HG03064 (cell line): ENCODE data around the gene NME9.

Experiments used
- ATAC-seq: cut with Tn5 transposase; IDR thresholded peaks from one replicate; pipeline ENCODE4 v1.9.1; 2021; ENCODE audit warnings: low read depth; ENCODE audit not compliant: unreplicated experiment

The NME9 gene

DNA sequence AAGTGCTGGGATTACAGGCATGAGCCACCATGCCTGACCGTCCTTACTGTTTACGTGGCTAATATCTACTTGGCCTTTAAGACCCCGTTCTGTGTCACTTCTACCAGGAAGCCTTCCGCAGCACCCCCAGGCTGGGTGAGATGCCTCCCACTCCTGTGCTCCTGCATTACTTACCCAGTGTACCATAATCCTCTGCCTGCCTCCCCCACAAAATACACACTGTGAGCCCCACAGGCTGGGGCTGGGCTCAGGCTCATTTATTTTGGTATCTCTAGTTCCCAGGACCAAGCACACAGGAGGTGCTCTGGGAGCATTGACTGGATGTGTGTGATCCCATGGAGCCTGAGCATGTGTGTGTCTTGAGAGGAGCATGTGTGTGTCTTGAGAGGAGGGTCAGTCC is 33.7 kb upstream of the NME9 start:
- ATAC-seq: no peak

DNA sequence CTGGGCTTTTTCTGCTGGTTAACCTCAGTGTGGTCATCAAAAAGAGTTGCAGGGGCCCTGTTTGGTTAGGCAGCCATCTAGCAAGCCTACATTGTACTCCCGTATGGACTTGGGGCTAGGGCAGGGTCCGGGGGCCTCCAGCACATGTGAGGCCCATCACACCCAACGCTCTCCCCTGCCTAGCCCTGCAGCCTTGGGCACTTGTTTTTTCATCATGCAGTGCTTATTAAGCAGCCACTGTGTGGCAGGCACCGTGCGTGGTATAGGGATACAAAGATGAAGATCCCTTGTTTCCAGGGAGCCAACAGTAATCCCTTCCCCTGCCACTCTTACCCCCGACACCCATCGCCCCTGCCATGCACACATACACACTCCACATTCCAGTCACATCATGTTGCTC is 32.9 kb upstream of the NME9 start:
- no peak for ATAC-seq

DNA sequence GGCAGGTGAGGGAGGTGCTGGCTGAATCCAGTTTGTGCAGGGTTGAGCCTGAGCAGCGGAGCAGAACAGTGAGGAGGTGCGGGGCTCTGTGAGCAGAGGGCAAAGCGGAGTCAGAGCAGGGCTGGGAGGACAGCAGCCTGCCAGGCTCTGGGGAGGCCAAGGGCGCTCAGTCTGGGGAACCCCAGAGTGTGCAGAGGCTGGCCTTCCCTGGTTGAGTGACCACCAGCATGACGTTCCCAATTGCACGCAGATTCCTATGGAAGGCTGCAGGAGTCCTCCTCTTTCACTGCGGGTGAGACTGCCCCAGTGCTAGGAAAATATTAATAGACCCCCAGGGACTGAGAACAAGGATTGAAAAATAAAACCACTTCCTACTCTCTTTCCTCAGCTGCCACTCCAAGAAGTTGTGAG is 31.9 kb upstream of the NME9 start:
- ATAC-seq: no peak

DNA sequence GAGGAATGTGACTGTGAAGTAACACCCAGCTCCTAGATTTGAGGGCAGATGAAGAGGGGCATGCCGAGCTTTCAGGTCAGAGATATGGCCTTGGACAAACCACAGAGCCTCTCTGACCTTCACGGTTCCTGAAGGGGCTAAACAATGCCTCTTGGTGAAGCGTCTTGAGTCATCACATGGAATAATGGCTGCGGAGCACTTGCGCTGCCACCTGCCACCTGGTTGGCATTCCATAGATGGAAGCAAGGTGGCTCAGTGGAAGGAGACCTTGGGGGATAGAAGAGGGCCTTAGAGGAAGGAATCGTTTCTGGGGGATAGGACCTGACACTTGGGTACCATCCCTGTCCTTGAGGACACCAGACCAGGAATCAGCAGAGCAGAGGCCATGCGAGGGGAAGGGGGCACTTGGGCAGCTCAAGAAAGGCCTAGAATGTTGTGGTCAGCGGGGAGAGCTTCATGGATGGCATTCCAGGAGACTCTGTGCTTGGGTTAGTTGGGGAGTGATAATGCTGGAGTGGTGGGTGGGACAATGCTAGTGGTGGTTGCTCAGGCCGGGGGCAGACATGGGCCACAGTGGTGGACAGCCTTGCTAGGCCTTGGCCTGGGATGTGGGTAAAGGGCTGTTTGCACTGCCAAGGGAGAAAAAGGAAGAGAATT is 31.3 kb upstream of the NME9 start:
- ATAC-seq: no peak

DNA sequence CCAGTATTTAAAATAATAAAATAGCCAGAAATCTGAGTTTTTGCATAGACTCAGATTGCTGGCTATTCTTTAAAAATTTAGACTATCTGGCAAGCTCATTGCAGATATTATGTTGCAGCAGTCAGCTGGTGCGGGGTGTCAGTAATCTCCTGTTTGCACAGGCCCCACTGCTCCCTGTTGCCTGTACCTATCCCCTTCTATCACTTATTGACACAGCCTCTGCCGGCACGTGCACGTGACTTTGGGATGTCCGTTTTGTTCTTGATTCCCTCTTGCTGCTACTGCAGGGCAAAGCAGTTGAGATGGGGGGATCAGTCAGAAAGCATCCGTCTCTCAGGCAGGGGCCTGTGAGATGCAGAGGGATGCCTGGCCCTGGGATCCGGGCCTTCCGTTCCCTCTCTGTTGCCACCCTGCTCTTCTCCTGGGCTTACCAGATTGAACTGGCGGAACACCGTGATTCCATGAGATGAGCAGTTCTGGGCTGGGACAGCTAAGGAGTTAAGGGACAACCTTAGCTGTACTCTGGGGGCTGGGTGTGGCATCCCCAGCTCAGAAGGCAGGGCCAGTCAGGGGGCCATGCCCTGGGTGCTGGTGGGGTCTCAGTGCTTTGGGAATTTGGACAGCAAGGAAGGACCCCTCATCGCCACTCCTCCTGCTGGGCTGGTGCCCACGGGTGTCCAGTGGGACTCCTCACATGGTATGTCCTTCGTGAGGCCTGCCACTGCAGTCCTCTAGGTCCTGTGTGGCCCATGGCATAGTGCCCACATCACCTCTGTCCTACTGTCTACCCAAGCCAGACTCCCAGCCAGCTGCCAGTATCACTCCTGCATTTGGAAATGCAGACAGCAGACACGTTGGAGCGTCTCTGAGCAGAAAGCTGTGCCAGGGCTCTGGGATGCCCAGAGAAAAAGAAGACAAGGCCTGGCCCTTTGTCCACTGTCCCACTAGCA is 30.5 kb upstream of the NME9 start:
- ATAC-seq: no peak

DNA sequence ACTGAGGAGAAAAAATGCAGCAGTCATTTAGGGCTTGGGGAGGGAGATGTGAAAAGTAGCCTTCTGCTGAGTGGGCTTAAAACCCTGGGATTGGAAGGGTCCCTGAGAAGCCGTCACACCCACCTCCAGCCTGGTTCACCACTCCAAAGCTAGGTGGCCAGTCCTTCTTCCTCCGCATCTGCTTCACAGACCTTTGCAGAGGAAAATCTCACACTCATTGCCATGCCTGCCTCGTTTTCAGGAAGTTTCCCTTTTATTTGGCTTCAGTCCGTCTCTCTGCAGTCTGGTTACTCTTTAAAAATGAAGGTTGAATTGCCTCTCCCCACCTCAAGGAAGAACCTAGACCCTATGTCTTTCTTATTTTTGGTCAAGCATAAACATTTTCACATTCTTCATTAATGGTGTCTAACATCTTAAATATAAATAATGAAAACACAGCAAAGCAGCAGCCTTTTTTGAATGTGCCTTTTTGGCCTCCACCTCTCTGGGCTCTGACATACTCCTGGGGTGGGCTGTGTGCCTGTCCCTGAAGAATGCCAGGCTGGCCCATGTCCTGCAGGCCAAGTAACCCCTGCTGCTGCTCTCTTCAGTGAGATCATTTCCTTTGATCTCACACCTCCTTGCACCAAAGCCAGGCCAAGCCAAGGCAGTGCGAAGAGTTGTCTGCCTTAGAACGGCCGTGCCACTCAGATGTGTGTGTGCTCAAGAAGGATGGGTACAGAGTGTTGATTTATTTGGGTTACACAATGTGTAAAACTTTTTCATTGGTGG is 29.7 kb upstream of the NME9 start:
- no peak for ATAC-seq

DNA sequence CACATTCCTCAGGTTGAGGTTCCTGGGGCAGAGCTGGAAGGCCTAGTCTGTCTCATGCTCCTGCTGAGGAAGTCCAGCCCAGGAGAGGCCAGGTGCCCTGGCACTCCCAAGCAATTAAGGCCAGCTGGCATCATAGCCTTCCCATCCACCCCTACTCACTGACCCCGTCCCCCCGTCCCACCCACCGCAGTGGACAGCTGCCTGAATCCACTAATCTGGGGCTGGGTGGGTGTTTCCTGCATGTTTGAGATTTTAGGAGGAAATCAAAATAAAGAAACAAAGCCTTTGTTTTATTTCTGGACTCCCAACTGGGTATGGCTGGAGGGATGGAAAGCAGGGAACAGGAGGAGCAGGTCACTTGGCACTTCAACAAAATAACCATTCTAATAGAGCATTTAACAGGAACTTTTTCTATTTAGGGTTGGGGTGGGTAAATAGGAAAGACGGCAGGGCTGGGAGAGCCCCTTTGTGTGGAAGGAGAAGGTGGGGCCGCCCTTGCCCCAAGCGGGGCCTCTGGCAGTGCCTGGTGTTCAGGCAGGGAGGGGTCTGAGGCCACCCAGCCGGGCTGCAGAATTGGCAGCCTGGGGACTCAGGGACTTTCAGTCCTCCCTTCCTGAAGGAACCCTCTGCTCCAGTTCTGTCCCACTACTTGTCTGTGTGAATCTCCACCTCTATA is 27.2 kb upstream of the NME9 start:
- no peak for ATAC-seq

DNA sequence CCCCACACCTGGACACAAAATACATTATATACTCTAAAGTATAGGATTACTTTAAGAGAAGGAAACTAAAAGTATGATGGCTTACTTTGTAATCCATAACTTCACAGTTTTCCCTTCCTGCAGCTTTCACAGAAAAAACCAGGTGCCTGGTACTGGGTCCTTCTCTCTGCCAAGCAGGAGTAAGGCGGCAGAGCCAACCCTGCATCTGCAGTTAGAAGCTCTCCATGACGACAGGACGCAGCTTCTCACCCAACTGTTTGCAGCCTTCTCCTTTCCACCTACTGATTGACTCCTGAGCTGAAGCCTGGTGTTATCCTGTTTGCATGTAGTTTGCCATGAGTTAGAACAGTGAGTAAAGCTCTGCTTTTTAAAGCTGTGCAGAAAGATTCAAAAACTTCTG is 25.4 kb upstream of the NME9 start:
- no peak for ATAC-seq

DNA sequence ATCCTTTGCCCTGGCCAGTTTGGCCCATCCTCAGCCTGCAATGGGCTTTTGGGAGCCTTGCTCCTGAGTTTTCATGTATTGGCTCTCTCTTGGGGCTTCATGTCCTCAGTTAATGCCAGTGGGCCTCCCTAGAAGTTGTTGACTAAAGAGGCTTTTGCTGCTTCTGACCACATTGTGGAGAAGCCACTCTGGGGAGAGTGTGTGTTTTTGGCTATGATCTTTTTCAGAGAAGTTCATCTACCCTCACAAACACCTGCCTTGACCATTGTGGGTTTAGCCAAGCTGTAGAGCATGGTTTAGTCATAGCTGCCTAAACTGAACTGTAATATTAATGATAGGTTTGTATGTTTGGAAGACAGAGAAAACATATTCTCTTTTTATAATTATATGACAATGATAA is 24.7 kb upstream of the NME9 start:
- ATAC-seq: no peak

DNA sequence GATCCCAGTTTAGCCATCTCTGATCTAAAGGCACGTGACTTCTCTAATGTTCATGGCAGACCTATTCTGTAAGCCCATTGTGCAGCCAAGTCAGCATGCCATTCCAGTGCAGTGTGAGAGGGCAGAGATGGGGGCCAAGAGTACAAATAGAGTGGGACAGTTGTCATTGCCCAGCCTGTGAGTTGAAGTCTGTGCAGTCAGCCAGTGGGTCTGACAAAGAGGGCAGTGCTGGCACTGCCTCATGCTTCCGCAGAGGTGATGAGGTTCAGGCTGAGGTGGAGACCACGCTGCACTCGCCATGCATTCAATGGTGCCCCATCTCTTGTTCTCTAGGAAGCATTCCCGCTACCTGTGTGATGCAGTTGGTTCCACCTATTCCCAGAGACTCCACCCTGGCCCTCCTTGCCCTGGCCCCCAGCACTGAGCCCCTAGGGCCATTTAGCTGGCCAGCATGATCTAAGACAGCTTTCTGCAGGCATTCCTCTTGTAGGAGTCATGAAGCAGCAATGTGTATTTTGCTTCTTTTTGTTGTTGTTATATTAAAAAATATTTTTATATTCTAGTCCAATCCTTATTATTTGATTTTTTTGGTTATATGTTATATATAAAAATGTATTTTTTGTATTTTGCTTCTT is 22.4 kb upstream of the NME9 start:
- no peak for ATAC-seq

DNA sequence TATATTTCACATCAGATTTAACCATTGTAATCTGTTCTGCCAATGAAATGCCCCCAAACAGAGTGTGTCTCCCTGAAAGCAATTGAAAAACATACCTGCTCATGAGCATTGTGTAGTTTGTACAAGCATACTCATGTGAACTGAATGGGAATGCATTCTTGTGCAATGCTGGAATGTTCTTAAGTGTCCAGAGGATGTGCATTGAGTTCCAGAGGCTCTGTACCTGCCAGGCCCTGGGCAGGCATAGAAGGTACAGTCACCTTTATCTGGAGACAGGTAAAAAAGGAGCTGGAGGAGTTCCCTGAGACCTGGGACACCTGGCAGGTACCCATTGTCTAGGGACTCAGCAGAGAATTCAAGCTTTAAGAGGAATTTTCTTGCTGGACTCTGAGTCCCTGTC is 21.5 kb upstream of the NME9 start:
- ATAC-seq: no peak

DNA sequence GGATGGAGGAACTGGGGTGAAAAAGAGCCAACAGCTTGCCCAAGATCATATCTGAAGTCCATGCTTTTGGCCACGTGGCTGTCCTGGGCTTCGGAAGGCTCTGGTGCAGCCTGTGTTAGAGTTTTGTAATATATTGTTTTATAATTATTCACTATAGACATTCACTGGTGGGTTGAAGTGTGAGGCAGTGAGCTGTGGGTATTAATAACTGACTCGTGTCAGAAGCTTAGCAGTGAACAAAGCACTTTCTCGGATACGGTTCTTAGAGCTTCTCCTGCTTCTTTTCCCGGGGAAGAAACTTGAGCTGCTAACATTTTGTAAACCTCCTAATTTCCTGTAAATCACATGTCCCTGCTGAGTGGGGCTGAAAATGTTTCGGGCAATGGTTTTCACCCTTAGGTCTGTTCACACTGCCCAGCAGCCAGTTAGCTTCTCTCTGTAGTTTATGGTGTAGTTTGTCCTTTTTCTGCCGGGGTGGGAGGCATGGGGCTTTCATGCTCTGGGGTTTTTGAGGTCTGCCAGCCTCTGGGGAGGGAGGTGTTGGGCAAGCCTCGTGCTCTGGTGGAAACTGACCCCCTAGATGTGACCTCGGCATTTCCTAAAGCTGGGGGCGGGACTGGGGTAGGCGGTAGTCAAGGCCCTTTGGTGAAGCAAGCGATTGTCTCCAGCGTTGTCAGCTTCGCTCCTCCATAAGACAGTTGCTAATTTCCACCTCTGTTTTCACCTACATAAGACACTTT is 20.4 kb upstream of the NME9 start:
- ATAC-seq: no peak

DNA sequence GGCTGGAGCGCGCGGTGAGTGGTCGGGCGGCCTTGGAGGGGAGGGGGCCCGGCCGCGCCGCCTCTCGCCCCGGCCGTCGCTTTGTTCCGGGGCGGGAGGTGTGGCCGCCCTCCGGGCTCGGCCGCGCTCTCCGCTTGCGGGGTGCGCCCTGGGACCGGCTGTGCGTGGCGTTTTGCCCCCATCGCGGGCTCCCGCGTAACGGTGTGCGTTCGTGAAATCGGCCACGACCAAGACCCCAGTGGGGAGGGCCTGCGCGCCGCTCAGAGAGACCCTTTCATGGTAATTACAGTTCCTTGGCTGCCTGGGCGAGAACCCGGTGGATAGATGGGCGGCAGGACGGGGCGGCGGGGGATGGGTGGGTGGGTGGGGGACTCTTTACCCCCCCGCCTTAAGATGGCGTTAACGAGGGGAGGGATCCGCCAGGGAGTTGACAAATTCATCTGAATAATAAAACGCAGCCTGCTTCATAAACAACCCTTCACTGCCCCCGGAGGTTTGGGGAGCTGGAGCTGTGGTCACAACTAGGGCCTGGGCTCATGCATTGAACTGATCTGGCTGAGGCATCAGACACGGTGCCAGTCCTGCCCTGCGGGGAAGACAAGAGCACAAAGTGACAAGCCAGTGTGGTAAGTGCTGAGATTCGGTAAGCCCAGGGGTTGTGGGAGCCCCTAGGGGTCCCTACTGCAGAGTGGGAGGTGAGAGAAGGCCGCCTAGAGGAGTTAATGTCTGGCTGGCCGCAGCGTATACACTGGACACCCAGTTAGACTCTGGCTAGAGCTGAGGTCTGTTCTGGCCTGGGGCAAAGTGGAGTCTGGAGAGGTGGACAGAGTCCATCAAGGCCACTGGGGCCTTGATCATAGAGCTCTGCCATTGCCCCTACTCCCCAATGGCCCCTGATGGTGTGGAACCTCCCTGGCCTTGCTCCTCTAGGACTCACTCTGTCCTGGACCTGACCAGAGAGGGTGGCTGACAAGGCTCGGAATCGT is 19.4 kb upstream of the NME9 start:
- no peak for ATAC-seq

DNA sequence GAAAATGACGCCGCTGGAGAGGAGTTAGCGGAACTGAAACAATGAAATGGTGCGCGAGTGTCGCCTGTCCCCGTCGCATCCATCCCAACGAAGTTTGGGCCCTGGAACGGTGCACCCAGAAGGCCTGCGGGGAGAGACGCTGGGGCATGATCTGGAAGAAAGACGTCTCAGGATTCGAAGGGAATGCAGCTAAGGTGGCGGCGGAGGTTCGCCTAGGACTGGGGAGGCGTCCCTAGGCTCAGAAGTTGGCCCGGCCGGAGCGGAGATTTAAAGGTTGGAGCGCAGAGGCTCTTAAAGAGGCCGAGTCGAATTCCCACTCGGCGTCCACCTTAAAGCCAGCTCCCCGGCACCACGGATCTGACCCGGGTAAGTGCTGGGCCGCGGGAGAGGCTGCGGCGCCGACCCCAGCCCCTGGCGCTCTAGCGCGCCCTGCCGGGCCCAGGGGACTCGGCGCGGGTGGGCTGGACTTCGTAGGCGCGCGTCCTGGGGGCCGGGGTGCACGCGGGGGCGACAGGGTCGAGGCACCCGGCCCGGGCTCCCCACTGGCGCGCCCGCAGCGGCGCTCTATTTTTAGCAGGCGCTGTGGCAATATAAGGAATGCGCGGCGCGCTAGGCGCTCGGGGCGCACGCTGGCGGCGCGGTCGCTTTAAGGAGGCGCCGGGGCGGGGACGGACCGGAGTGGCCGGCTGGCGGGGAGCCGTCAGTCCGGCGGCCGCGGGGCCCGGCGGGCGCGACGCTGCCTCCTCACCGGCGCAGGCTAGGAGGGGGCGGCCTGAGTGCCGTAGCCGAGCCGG is 18.5 kb upstream of the NME9 start, which contains the start of gene MRAS:
MRAS (plus strand) TSS at position 620 of the 794 bp plus-strand sequence. CDS start 24,305 bp downstream, outside the sequence.
- ATAC-seq: no peak

DNA sequence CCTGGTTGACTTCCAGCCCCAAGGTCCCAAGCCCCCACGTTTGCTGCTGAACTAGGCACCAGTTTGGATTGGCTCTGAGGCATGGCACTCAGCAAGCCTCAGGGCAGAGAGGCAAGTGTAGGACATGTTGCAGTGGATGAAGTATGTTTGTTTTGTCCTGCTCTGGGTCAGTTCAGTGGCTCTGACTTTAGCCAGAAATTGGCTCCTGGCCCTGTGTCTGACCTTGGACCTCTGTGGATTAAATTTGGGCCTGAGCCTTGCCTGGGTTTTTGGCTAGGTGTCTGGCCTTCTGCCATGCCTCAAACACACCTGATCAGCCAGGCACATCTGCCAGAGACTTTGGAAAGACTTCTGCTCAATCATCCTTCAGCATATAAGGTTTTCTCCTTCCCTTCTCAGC is 15.1 kb upstream of the NME9 start:
- ATAC-seq: no peak

DNA sequence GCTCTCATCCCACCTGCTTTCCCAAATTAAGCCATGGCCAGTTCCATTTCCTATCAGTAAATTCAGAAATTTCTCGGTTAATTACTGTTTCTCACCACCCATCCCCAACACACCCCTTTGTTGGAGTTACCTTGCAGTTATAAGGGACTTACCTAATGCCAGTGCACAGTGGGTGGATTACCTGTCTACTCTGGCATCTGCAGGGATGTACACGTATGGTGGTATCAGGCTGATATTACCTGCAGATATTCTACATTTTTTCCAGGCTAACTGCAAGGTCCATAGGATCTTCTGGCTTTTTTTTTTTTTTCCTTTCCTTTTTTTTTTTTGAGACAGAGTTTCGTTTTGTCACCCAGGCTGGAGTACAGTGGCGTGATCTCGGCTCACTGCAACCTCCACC is 10.9 kb upstream of the NME9 start:
- no peak for ATAC-seq

DNA sequence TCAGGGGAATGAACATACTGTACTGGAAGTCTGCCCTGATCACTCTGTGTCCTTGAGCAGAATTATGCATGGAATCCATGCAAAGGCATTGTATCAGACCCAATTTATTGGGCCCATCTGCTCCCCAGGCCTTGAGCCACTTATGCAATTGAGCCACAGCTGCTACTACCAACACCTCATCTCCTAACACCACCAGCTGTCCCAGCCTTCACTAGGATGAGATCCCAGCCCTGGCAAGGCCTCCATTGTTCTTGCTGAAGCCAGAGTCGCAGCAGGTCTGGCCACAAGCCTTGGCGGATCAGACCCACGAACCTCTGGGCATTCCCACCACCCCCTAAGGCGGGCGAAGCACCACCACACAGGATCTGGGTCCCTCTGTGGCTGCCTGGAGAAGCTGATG is 9.2 kb upstream of the NME9 start:
- ATAC-seq: no peak

DNA sequence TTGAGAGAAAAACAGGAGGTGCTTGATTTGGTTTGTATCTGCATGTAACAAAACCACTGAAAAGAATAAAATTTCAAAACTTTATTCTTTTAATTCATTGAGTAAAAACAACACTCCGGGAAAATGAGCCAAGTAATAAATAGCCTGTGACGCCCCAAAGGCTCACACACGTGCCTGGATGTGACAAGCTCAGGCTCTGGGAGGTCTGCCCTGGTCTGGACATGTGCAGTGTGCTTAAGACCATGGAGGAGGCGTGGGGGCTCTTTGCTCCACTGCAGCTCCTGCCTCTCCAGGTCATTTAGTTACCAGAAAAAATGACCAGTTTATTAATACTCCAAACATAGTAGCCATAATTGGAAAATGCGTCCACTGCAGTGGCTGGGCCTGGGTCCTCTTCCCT is 8.6 kb upstream of the NME9 start:
- ATAC-seq: no peak
